HG02884 (cell line): ENCODE results near the gene ANHX.

Source experiments
- ATAC-seq: cut with Tn5 transposase; IDR thresholded peaks from one replicate; pipeline ENCODE4 v1.9.1; 2021; ENCODE audit warnings: mild to moderate bottlenecking, moderate library complexity; ENCODE audit not compliant: unreplicated experiment

The ANHX gene

GRCh38 chr12:133203344-133204263, 32.1 kb downstream of the ANHX start:
- no peak for ATAC-seq

GRCh38 chr12:133202493-133203343, 33.0 kb downstream of the ANHX start:
- no peak for ATAC-seq

GRCh38 chr12:133201888-133202287, 33.8 kb downstream of the ANHX start:
- no peak for ATAC-seq

- no peak for ATAC-seq
Measured at GRCh38 chr12:133192847-133193246, 42.8 kb downstream of the ANHX start.

GRCh38 chr12:133190176-133190575, 45.5 kb downstream of the ANHX start:
- ATAC-seq: no peak

- ATAC-seq: peak; percentile 93
Measured at GRCh38 chr12:133181238-133181959, 54.3 kb downstream of the ANHX start, which contains the start of gene ZNF268. Gene ZNF268 (plus strand): TSS chr12:133181495. CDS start chr12:133181998, 503 bp downstream.

GRCh38 chr12:133180669-133181068, 55.0 kb downstream of the ANHX start:
- ATAC-seq: no peak

- ATAC-seq: no peak
Measured at GRCh38 chr12:133174901-133175300, 60.8 kb downstream of the ANHX start.

GRCh38 chr12:133172491-133172890, 63.2 kb downstream of the ANHX start:
- no peak for ATAC-seq
